ENCODE measurements around the gene CNTD1.
"Not testable (repeated sequence)": the region's sequence is repeated elsewhere in the genome, so short reads cannot be mapped to it uniquely, and the experiment has no call there.

CNTD1 gene

GRCh38 chr17:42798383-42799380 lies at the start of gene CNTD1, which contains the start of gene COA3:
Gene CNTD1, plus strand, starts transcription at chr17:42798861. Its CDS starts 207 bp downstream, at chr17:42799068.
Gene COA3, minus strand, starts transcription at chr17:42798704. Its CDS starts 23 bp downstream, at chr17:42798681.
- DNase-seq (peak; percentile 78 to 86), ATAC-seq (peak; percentile 100)
- Mint-ChIP-seq H3K27me3 (no peaks in the 10 kb centered on the region), H3K27ac (peak within 1 kb of the TSS; percentile 95 to 96), H3K9me3 (peaks cover 4 to 6% of the 10 kb centered on the region in 2 donors), H3K4me3 (peak within 1 kb of the TSS; percentile 91 to 93), H3K4me1 (peaks cover 32% of the 10 kb centered on the region)

- no peaks in the 10 kb centered on the region for H3K9me3 Mint-ChIP-seq
- no peak overlapping the region for H3K4me3 Mint-ChIP-seq
- H3K27ac Mint-ChIP-seq, result no peak overlapping the region
- H3K4me1 Mint-ChIP-seq, result peaks cover 9% of the 10 kb centered on the region
- DNase-seq (no peak), ATAC-seq (no peak)
- peaks cover 38% of the 10 kb centered on the region for H3K27me3 Mint-ChIP-seq
Measured at GRCh38 chr17:42748908-42749798, 49.5 kb upstream of the CNTD1 start.

- no peak for ATAC-seq
- Mint-ChIP-seq H3K4me3 (no peak overlapping the region), H3K27me3 (peaks cover 52% of the 10 kb centered on the region), H3K4me1 (no peaks in the 10 kb centered on the region), H3K27ac (no peak overlapping the region), H3K9me3 (no peaks in the 10 kb centered on the region)
- no peak for DNase-seq
Measured at GRCh38 chr17:42750739-42751344, 47.8 kb upstream of the CNTD1 start.

DNA sequence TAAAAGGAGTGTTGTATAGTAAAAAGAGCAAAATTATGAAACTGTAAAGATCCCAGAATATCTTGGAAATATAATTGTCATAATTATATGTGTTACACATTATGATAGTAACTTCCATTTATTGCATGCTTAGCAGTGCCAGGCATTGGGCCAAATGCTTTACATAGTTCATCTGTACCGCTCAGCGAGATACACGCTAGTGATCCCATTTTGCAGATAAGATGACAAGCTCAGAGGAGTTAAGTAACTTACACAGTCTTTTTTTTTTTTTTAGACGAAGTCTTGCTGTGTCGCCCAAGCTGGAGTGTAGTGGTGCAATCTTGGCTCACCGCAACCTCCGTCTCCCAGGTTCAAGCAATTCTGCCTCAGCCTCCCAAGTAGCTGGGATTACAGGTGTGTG lies 47.0 kb upstream of the CNTD1 start:
- no peak overlapping the region for H3K4me3 Mint-ChIP-seq
- H3K4me1 Mint-ChIP-seq, result no peaks in the 10 kb centered on the region
- H3K9me3 Mint-ChIP-seq, result no peaks in the 10 kb centered on the region
- ATAC-seq (no peak), DNase-seq (no peak)
- no peak overlapping the region for H3K27ac Mint-ChIP-seq
- H3K27me3 Mint-ChIP-seq, result peaks cover 54% of the 10 kb centered on the region

DNA sequence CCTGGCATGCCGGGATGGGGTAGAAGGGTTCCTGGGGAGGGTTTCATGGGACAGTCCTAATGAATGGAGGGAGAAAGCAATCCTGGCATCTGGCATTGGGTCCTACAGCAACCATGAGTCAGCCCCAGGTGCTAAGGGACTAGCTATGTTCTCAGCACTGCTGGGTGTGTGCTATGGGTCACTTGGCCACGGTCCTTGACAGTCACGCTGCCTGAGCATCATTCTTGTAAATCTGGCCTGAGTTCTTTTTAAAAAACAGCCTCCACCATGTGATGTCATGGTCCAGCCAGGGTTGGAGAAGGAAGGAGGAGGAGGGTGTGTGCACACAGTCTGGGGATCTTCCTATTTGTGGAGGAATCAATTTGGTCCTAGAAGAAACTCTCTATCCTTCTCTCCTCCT lies 43.9 kb upstream of the CNTD1 start:
- H3K27me3 Mint-ChIP-seq, result peaks cover 62% of the 10 kb centered on the region
- ATAC-seq, result no peak
- H3K9me3 Mint-ChIP-seq, result no peaks in the 10 kb centered on the region
- DNase-seq, result no peak
- no peak overlapping the region for H3K27ac Mint-ChIP-seq
- peaks cover 5% of the 10 kb centered on the region for H3K4me1 Mint-ChIP-seq
- H3K4me3 Mint-ChIP-seq, result no peak overlapping the region

DNA sequence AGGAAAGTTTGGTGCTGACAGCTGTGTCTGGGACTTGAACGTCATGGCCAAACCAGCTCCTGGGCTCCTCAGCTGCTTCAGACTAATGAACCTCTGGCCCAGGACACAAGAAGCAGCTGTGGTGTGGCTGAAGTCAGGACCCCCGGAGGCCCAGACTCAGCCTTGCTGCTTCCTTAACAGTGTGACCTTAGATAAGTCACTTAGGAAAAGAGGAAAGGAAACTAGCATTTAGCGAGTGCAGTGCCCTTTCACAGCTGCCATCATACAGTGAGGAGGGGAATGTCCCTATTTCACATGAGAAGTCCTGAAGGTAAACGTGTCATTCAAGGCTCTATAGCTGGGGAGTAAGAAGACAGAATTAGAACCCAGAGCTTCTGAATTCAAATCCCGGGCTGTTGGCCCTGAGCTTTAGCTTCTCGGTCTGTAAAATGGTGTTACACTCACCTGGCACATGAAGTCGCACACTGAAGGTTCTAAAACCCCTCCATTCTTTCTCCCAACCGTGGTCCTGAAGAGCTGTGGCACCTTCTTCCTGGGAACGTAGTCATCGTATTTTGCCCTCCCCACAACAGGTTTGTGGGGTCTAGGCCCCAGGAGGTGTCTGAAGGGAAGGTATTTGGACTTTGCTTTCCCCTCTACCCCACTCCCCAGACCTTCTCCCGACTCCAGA lies 38.5 kb upstream of the CNTD1 start:
- DNase-seq (no peak), ATAC-seq (peak; percentile 33)
- peaks cover 23% of the 10 kb centered on the region for H3K4me1 Mint-ChIP-seq
- H3K9me3 Mint-ChIP-seq, result no peaks in the 10 kb centered on the region
- peak overlapping the region; percentile 34 to 48 for H3K4me3 Mint-ChIP-seq
- H3K27me3 Mint-ChIP-seq, result peaks cover 82% of the 10 kb centered on the region
- H3K27ac Mint-ChIP-seq, result peak overlapping the region in 1 of 2 donors; percentile 22

DNA sequence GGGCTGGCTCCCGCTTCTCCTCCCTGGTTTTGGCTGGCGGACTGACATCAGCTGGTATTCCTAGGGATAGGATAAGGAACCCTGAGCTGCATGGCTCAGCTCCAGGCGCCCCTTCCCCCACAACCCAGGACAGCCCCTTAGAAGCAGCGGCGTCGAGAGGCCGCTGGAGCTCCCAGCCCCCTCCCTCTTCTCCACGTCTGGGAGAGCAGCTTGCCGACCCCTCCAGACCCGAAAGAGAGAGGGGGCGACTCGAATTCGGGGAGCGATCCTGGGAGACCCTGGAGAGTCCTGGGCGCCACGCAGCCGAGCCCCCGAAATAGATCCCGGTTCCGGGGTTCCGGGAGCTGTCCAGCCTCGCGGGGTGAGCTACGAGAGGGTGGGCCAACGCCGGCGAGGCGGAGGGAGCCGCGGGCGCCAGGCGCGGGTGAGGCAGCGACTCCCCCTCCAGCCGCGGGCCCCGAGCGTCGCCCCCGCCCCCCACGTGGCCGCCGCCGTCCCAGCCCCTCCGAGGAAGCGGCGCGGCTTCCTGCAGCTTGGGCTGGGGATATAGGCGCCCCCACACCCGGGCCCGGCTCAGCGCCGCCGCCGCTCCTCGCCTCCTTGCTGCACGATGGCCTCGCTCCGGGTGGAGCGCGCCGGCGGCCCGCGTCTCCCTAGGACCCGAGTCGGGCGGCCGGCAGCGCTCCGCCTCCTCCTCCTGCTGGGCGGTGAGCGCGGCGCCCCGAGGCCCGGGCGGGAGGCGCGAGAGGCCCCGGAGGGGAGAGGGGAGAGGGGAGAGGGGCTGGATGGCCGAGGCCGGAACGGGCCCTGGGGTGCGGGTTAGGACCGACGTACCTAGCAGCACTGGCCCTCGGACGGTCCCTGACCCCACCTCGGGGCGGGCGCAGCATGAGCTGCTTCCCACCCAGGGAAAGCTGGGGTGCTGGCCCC lies 37.7 kb upstream of the CNTD1 start, which contains the start of gene RAMP2:
TSS of gene RAMP2 (plus strand) at position 576 of the 930 bp plus-strand sequence. CDS start at position 611, 35 bp downstream.
- peak within 1 kb of the TSS in 1 of 2 donors; percentile 22 for H3K27ac Mint-ChIP-seq
- peaks cover 81% of the 10 kb centered on the region for H3K27me3 Mint-ChIP-seq
- peak; percentile 52 for ATAC-seq
- peaks cover 23% of the 10 kb centered on the region for H3K4me1 Mint-ChIP-seq
- H3K9me3 Mint-ChIP-seq, result no peaks in the 10 kb centered on the region
- H3K4me3 Mint-ChIP-seq, result peak within 1 kb of the TSS; percentile 48 to 67
- DNase-seq, result no peak

DNA sequence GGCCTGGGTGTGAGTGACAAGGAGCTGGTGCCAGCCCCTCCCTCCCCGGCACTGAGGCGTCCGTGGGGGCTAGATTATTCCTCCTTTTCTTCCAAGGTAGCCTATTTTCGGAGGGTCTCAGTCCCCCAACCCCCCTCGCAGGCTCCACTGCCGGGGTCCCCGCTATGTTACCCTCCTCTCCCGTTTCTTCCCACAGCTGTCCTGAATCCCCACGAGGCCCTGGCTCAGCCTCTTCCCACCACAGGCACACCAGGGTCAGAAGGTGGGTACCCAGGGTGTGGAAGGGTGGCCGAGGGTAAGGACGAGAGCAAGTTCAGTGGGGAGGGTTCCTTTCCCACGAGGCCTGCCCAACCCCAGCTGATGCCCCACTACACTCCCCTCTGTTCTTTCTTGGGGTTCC lies 37.0 kb upstream of the CNTD1 start:
- Mint-ChIP-seq H3K4me3 (peak overlapping the region; percentile 27 to 67), H3K9me3 (no peaks in the 10 kb centered on the region)

DNA sequence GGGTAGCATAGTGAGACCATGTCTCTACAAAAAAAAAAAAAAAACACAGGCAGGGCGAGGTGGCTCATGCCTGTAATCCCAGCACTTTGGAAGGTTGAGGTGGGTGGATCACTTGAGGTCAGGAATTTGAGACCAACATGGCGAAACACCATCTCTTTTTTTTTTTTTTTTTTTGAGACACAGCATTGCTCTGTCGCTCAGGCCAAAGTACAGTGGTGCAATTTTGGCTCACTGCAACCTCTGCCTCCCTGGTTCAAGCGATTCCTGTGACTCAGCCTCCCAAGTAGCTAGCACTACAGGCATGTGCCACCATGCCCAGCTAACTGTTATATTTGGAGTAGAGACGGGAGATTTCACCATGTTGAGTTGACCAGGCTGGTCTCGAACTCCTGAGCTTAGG lies 32.5 kb upstream of the CNTD1 start:
- Mint-ChIP-seq H3K27ac (no peak overlapping the region), H3K27me3 (peaks cover 66% of the 10 kb centered on the region), H3K9me3 (no peaks in the 10 kb centered on the region), H3K4me3 (no peak overlapping the region), H3K4me1 (peaks cover 9% of the 10 kb centered on the region)
- DNase-seq (no peak), ATAC-seq (no peak)

More for the DNA sequence above, 37.0 kb upstream of the CNTD1 start:
- ATAC-seq (no peak), DNase-seq (no peak)
- Mint-ChIP-seq H3K27ac (no peak overlapping the region), H3K4me1 (peaks cover 23% of the 10 kb centered on the region), H3K27me3 (peaks cover 78% of the 10 kb centered on the region)

DNA sequence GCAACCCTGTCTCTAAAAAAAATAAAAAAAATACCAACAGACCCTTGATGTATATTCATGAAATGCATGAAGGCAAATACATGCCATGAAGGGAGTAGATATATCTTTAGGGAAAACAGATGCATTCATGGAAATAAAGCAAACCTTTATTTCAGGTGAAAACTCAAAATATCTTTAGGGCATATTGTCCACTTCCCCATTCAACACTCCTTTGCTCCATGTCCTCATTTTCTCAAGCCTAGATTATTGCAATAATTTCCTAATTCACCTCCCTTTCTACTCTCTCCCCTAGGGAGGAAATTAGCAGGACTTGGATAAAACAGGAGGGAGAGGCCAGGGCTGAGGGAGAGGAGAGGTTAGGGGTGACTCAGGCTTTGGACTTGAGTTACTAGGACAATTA lies 31.1 kb upstream of the CNTD1 start:
- Mint-ChIP-seq H3K27me3 (peaks cover 52% of the 10 kb centered on the region), H3K9me3 (no peaks in the 10 kb centered on the region), H3K4me3 (no peak overlapping the region), H3K27ac (no peak overlapping the region), H3K4me1 (peaks cover 9% of the 10 kb centered on the region)
- no peak for DNase-seq
- ATAC-seq, result no peak

GRCh38 chr17:42768006-42768405 lies 30.7 kb upstream of the CNTD1 start:
- not testable (repeated sequence) for H3K27ac Mint-ChIP-seq, ATAC-seq, H3K4me3 Mint-ChIP-seq, DNase-seq, H3K9me3 Mint-ChIP-seq
- Mint-ChIP-seq H3K4me1 (peaks cover 11% of the 10 kb centered on the region), H3K27me3 (peaks cover 48% of the 10 kb centered on the region)

GRCh38 chr17:42769964-42770363 lies 28.7 kb upstream of the CNTD1 start:
- not testable (repeated sequence) for ATAC-seq, H3K27ac Mint-ChIP-seq, H3K4me3 Mint-ChIP-seq, H3K9me3 Mint-ChIP-seq, DNase-seq
- Mint-ChIP-seq H3K27me3 (peaks cover 32% of the 10 kb centered on the region), H3K4me1 (peaks cover 23% of the 10 kb centered on the region)

DNA sequence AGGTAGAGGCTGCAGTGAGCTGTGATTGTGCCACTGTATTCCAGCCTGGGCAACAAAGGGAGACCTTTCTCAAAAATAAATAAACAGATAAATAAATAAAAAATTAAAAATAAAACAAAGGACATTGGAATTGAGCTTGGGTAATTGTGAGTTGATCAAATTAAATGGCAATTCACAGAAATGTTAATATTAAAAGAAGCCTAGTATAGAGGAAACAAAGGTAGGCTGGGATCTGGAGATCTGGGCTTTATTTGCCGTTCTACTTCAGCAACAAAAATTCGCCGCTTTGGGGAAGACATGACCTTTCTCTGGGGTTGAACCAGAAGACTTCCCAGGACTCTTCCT lies 25.7 kb upstream of the CNTD1 start:
- DNase-seq (no peak), ATAC-seq (peak; percentile 8)
- Mint-ChIP-seq H3K9me3 (no peaks in the 10 kb centered on the region), H3K27me3 (peaks cover 11% of the 10 kb centered on the region), H3K4me3 (peak overlapping the region; percentile 97 to 100), H3K27ac (peak overlapping the region; percentile 97 to 98), H3K4me1 (peaks cover 31% of the 10 kb centered on the region)
